HEK293 (cell line): ENCODE measurements around the gene TIMM17A.

Source experiments
- CTCF ChIA-PET: fragments of 350-600 bp; formaldehyde crosslinking; extraction: SDS; loops from one replicate; lab custom pipeline; 2021; ENCODE audit warnings: antibody characterized with exemption; lab: Yijun Ruan, JAX
- POLR2A ChIA-PET: fragments of 300-600 bp; formaldehyde crosslinking; extraction: SDS; loops from one replicate; lab custom pipeline; 2020; ENCODE audit warnings: antibody characterized with exemption, inconsistent platforms; lab: Yijun Ruan, JAX
- H3K27ac ChIP-seq: fragments of 200-500 bp; sonication (Bioruptor generic); 2 replicates; pipeline ENCODE4 v1.5.1; 2014; ENCODE audit warnings: low read depth, low read length, control low read depth, inconsistent platforms; ENCODE audit errors: extremely low read depth
- H3K36me3 ChIP-seq, 2 experiments: fragments of 200-500 bp in 1 of 2; sonication (Bioruptor generic) in 1 of 2; 1 replicate in 1 of 2; 2 replicates in 1 of 2; pipeline ENCODE4 v1.5.1; 2014 to 2017; ENCODE audit warnings: inconsistent platforms in 2 of 2, low read length in 2 of 2; ENCODE audit not compliant: control insufficient read depth in 2 of 2, insufficient read depth in 1 of 2
- H3K4me1 ChIP-seq: fragments of 200-500 bp; sonication (Bioruptor generic); 2 replicates; pipeline ENCODE4 v1.5.1; 2014; ENCODE audit warnings: mild to moderate bottlenecking, low read length, inconsistent platforms; ENCODE audit not compliant: control insufficient read depth, insufficient read depth
- H3K4me3 ChIP-seq: 2 replicates; pipeline ENCODE4 v1.5.1; 2011; ENCODE audit warnings: low read depth, mild to moderate bottlenecking, control low read depth, low read length, moderate library complexity
- H3K9me3 ChIP-seq: fragments of 200-500 bp; sonication (Bioruptor generic); 2 replicates; pipeline ENCODE4 v1.5.1; 2014; ENCODE audit warnings: low read depth, low read length, inconsistent platforms; ENCODE audit not compliant: control insufficient read depth, insufficient read depth
- CTCF ChIP-seq: fragments of 450-650 bp; formaldehyde crosslinking; IDR thresholded peaks from 2 replicates; pipeline ENCODE4 v1.5.1; 2016; ENCODE audit warnings: missing biosample characterization, missing genetic modification characterization
- FEZF1 ChIP-seq: fragments of 450-650 bp; formaldehyde crosslinking; IDR thresholded peaks from 2 replicates; pipeline ENCODE4 v1.5.1; 2016; ENCODE audit warnings: missing biosample characterization, missing genetic modification characterization
- GLIS1 ChIP-seq: fragments of 450-650 bp; formaldehyde crosslinking; IDR thresholded peaks from 2 replicates; pipeline ENCODE4 v1.5.1; 2016; ENCODE audit warnings: missing biosample characterization, missing genetic modification characterization
- PRDM2 ChIP-seq: fragments of 450-650 bp; formaldehyde crosslinking; IDR thresholded peaks from 2 replicates; pipeline ENCODE4 v1.5.1; 2016; ENCODE audit warnings: missing biosample characterization, missing genetic modification characterization, borderline replicate concordance
- SCRT2 ChIP-seq: fragments of 450-650 bp; formaldehyde crosslinking; IDR thresholded peaks from 2 replicates; pipeline ENCODE4 v1.5.1; 2016; ENCODE audit warnings: missing biosample characterization, missing genetic modification characterization
- ZBTB48 ChIP-seq: fragments of 450-650 bp; formaldehyde crosslinking; IDR thresholded peaks from 2 replicates; pipeline ENCODE4 v1.5.1; 2016; ENCODE audit warnings: missing biosample characterization, missing genetic modification characterization
- ZEB2 ChIP-seq: fragments of 450-650 bp; formaldehyde crosslinking; IDR thresholded peaks from 2 replicates; pipeline ENCODE4 v1.5.1; 2016; ENCODE audit warnings: missing biosample characterization, missing genetic modification characterization
- ZIC2 ChIP-seq: fragments of 450-650 bp; formaldehyde crosslinking; IDR thresholded peaks from 2 replicates; pipeline ENCODE4 v1.5.1; 2016; ENCODE audit warnings: missing biosample characterization, missing genetic modification characterization
- ZNF146 ChIP-seq: fragments of 450-650 bp; formaldehyde crosslinking; IDR thresholded peaks from 2 replicates; pipeline ENCODE4 v1.5.1; 2016; ENCODE audit warnings: missing biosample characterization, missing genetic modification characterization
- ZNF2 ChIP-seq: fragments of 450-650 bp; formaldehyde crosslinking; IDR thresholded peaks from 2 replicates; pipeline ENCODE4 v1.5.1; 2016; ENCODE audit warnings: missing biosample characterization, missing genetic modification characterization
- ZNF202 ChIP-seq: fragments of 450-650 bp; formaldehyde crosslinking; IDR thresholded peaks from 2 replicates; pipeline ENCODE4 v1.5.1; 2016; ENCODE audit warnings: missing biosample characterization, missing genetic modification characterization, borderline replicate concordance
- ZNF274 ChIP-seq, 2 experiments: fragments of 200-500 bp in 1 of 2; fragments of 450-650 bp in 1 of 2; sonication (Bioruptor generic) in 1 of 2; formaldehyde crosslinking in 1 of 2; IDR thresholded peaks; 2 replicates each; pipeline versions ENCODE4 v1.5.1 to v1.6.1; 2014 to 2016; ENCODE audit warnings: borderline replicate concordance in 1 of 2, inconsistent platforms in 1 of 2, low read length in 1 of 2, missing biosample characterization in 1 of 2, missing genetic modification characterization in 1 of 2
- ZNF549 ChIP-seq: fragments of 450-650 bp; IDR thresholded peaks from 2 replicates; pipeline ENCODE4 v1.5.1; 2018; ENCODE audit warnings: missing biosample characterization, missing genetic modification characterization, mild to moderate bottlenecking, inconsistent platforms, moderate library complexity
- ZNF623 ChIP-seq: fragments of 450-650 bp; formaldehyde crosslinking; IDR thresholded peaks from 2 replicates; pipeline ENCODE4 v1.5.1; 2016; ENCODE audit warnings: missing biosample characterization, missing genetic modification characterization
- ZNF645 ChIP-seq: fragments of 450-650 bp; formaldehyde crosslinking; IDR thresholded peaks from 2 replicates; pipeline ENCODE4; 2016; ENCODE audit warnings: missing biosample characterization, missing genetic modification characterization
- ZNF654 ChIP-seq: fragments of 450-650 bp; formaldehyde crosslinking; IDR thresholded peaks from 2 replicates; pipeline ENCODE4 v1.5.1; 2016; ENCODE audit warnings: low read depth, missing biosample characterization, missing genetic modification characterization
- ZNF707 ChIP-seq: fragments of 450-650 bp; formaldehyde crosslinking; IDR thresholded peaks from 2 replicates; pipeline ENCODE4 v1.5.1; 2016; ENCODE audit warnings: missing biosample characterization, missing genetic modification characterization
- ZSCAN16 ChIP-seq: fragments of 450-650 bp; formaldehyde crosslinking; IDR thresholded peaks from 2 replicates; pipeline ENCODE4 v1.5.1; 2016; ENCODE audit warnings: missing biosample characterization, missing genetic modification characterization
- ZSCAN23 ChIP-seq: fragments of 450-650 bp; formaldehyde crosslinking; IDR thresholded peaks from 2 replicates; pipeline ENCODE4 v1.5.1; 2016; ENCODE audit warnings: missing biosample characterization, missing genetic modification characterization
- TF ChIP-seq, protein P1 (sequence below): fragments of 450-650 bp; formaldehyde crosslinking; IDR thresholded peaks from 2 replicates; pipeline ENCODE4 v1.5.1; 2016; ENCODE audit warnings: missing biosample characterization, missing genetic modification characterization
- TF ChIP-seq, protein P2 (sequence below): fragments of 450-650 bp; IDR thresholded peaks from 2 replicates; pipeline ENCODE4 v1.5.1; 2018; ENCODE audit warnings: missing biosample characterization, mild to moderate bottlenecking, missing genetic modification characterization
- TF ChIP-seq, protein P3 (sequence below): fragments of 450-650 bp; formaldehyde crosslinking; IDR thresholded peaks from 2 replicates; pipeline ENCODE4 v1.5.1; 2017; ENCODE audit warnings: missing biosample characterization, missing genetic modification characterization

The TIMM17A gene

DNA sequence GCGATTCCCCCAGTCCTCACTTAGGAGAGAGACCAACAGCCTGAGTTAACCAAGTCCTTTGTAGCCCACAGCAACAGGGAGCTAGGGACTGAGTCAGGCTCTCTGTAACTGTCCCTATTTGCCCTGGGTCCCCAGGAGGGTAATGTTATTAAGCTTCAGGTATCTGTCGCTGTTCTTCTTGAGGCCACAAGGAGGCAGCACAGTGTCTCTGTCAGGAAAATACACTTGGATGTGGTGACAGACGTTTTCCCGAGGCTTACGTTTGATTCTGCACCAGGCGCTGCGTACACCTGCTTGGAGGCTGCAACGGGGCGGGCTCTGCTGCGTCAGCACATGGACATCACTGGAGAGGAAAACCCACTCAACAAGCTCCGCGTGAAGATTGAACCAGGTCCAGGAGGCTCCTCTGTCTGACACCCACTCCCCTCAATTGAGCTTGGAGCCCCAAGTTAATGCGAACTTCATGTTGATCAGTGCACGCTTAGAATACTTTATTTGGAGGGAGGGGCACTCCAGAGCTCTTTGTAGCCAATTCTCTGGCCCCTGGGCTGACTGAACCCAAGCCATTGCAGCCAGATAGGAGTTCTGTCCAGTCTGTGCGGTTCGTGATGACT, 44.4 kb downstream of the TIMM17A start:
- ChIA-PET POLR2A (interaction anchor here (0.8 to 2.0 kb wide), 4 partner anchors 11 to 23 kb away, joined by 3 to 13 read pairs (median 6); partner anchors contain the start of genes ELF3 and RNPEP), CTCF (interaction anchor here (0.6 to 5.6 kb wide), 52 partner anchors 9 to 852 kb away, joined by 3 to 123 read pairs (median 4); partner anchors contain the start of genes ELF3, GPR37L1, LMOD1 and RNPEP)
- H3K4me3 ChIP-seq = no peak overlapping the region
- H3K36me3 ChIP-seq = peaks cover 44 to 89% of the 10 kb centered on the region in 2 experiments
- H3K27ac ChIP-seq = no peak overlapping the region
- no peaks in the 10 kb centered on the region for H3K9me3 ChIP-seq
- no peaks in the 10 kb centered on the region for H3K4me1 ChIP-seq
- TF ChIP-seq, protein P1, sequence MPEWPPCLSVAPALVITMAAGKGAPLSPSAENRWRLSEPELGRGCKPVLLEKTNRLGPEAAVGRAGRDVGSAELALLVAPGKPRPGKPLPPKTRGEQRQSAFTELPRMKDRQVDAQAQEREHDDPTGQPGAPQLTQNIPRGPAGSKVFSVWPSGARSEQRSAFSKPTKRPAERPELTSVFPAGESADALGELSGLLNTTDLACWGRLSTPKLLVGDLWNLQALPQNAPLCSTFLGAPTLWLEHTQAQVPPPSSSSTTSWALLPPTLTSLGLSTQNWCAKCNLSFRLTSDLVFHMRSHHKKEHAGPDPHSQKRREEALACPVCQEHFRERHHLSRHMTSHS (tag by site-specific recombination) = no peak
- no peak for TF ChIP-seq ZNF623
- 0 out of 2 replicates have a peak, but pooled peaks have one; percentile 26 for TF ChIP-seq ZEB2 (tag by site-specific recombination)
- no peak for TF ChIP-seq ZNF274 (IDR thresholded peaks at IDR 0.05; ENCODE audit: low read length)
- TF ChIP-seq ZNF274 (tag by site-specific recombination; IDR thresholded peaks at IDR 0.05; ENCODE audit: borderline replicate concordance) = no peak
- no peak for TF ChIP-seq FEZF1 (tag by site-specific recombination)
- TF ChIP-seq ZNF202 = no peak
- 0 out of 2 replicates have a peak, but pooled peaks have one; percentile 28 for TF ChIP-seq ZNF2 (tag by site-specific recombination)
- TF ChIP-seq SCRT2 (tag by site-specific recombination) = peak; percentile 35; the same call in 1 of the 2 replicates
- TF ChIP-seq GLIS1 (tag by site-specific recombination) = peak; percentile 48; the same call in 1 of the 2 replicates
- TF ChIP-seq, protein P2, sequence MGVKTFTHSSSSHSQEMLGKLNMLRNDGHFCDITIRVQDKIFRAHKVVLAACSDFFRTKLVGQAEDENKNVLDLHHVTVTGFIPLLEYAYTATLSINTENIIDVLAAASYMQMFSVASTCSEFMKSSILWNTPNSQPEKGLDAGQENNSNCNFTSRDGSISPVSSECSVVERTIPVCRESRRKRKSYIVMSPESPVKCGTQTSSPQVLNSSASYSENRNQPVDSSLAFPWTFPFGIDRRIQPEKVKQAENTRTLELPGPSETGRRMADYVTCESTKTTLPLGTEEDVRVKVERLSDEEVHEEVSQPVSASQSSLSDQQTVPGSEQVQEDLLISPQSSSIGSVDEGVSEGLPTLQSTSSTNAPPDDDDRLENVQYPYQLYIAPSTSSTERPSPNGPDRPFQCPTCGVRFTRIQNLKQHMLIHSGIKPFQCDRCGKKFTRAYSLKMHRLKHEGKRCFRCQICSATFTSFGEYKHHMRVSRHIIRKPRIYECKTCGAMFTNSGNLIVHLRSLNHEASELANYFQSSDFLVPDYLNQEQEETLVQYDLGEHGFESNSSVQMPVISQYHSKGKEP (tag by site-specific recombination) = no peak
- no peak for TF ChIP-seq ZNF146
- TF ChIP-seq ZNF549 (tag by site-specific recombination) = no peak
- TF ChIP-seq ZNF654 (tag by site-specific recombination) = peak; percentile 40
- TF ChIP-seq, protein P3, sequence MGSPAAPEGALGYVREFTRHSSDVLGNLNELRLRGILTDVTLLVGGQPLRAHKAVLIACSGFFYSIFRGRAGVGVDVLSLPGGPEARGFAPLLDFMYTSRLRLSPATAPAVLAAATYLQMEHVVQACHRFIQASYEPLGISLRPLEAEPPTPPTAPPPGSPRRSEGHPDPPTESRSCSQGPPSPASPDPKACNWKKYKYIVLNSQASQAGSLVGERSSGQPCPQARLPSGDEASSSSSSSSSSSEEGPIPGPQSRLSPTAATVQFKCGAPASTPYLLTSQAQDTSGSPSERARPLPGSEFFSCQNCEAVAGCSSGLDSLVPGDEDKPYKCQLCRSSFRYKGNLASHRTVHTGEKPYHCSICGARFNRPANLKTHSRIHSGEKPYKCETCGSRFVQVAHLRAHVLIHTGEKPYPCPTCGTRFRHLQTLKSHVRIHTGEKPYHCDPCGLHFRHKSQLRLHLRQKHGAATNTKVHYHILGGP (tag by site-specific recombination) = no peak
- TF ChIP-seq ZBTB48 (tag by site-specific recombination) = peak; percentile 82
- no peak for TF ChIP-seq PRDM2 (tag by site-specific recombination)
- no peak for TF ChIP-seq ZSCAN23 (tag by site-specific recombination)
- no peak for TF ChIP-seq ZIC2 (tag by site-specific recombination)
- TF ChIP-seq ZNF645 (tag by site-specific recombination) = no peak
- peak; percentile 53 for TF ChIP-seq CTCF (tag by site-specific recombination)
- no peak for TF ChIP-seq ZNF707 (tag by site-specific recombination)
- no peak for TF ChIP-seq ZSCAN16 (tag by site-specific recombination)
